GM12878 (cell line): Measurements from ENCODE around the gene ARMC9.

Source experiments
- CEBPB ChIP-seq, 2 experiments: fragments of 150-350 bp in 1 of 2; IDR thresholded peaks; 2 replicates each; pipeline ENCODE4 v1.6.1; 2012 to 2014; ENCODE audit warnings: low read depth in 2 of 2, low read length in 2 of 2, borderline replicate concordance in 1 of 2, inconsistent platforms in 1 of 2
- CEBPZ ChIP-seq: fragments of 150-350 bp; IDR thresholded peaks from 2 replicates; pipeline ENCODE4 v1.6.1; 2016; ENCODE audit warnings: low read depth, low read length
- CTCF ChIP-seq, 3 experiments: IDR thresholded peaks in 2 of 3; conservative IDR thresholded peaks in 1 of 3; 2 replicates each; pipeline ENCODE4 v1.5.1; 2011; ENCODE audit warnings: low read depth in 3 of 3, low read length in 3 of 3, mild to moderate bottlenecking in 3 of 3, control low read depth in 2 of 3, moderate library complexity in 2 of 3, inconsistent platforms in 1 of 3, mixed read lengths in 1 of 3; ENCODE audit not compliant: control insufficient read depth in 2 of 3, insufficient read depth in 1 of 3; ENCODE audit errors: extremely low read depth in 1 of 3
- POLR2A ChIP-seq: IDR thresholded peaks from 2 replicates; pipeline ENCODE4 v1.6.1; 2011; ENCODE audit warnings: low read depth, mild to moderate bottlenecking, low read length
- TCF3 ChIP-seq: IDR thresholded peaks from 2 replicates; pipeline ENCODE4 v1.6.1; 2012; ENCODE audit warnings: low read depth, mild to moderate bottlenecking, low read length, borderline replicate concordance; ENCODE audit not compliant: insufficient read depth
- ZNF274 ChIP-seq: IDR thresholded peaks from one replicate; pipeline ENCODE4 v1.8.0; 2011; ENCODE audit not compliant: insufficient read length, insufficient read depth

- TF ChIP-seq CEBPZ (no peak), TCF3 (no peak), CTCF (IDR thresholded peaks at IDR 0.05 in 2 of 3, conservative IDR thresholded peaks at IDR 0.05 in 1 of 3; ENCODE audit: control insufficient read depth in 2 of 3, extremely low read depth in 1 of 3, insufficient read depth in 1 of 3, low read depth in 3 of 3, low read length in 3 of 3) (no peak), ZNF274 (no peak), CEBPB (IDR thresholded peaks at IDR 0.05; ENCODE audit: borderline replicate concordance in 1 of 2, low read depth in 2 of 2, low read length in 2 of 2) (no peak), POLR2A (no peak)
These were observed 21.0 kb upstream of the ARMC9 start for GRCh38 chr2:231177156-231178025.
